SJCRH30 (cell line): ENCODE measurements around the gene MGMT. TPM values are rescaled to one million over a fixed set of nuclear protein-coding genes. Genes with fewer than 3 reads are reported as not detected.

Experiments
- DNase-seq, 2 experiments: peaks; one replicate each; pipeline ENCODE4 v3.0.0-alpha.2; 2015 to 2020
- H3K27ac ChIP-seq: fragments of 250-450 bp; sonication (Bioruptor Pico); 2 replicates; pipeline ENCODE4 v1.5.1; 2020; ENCODE audit warnings: mild to moderate bottlenecking, moderate library complexity
- H3K27me3 ChIP-seq: fragments of 250-450 bp; sonication (Bioruptor Pico); 2 replicates; pipeline ENCODE4 v1.5.1; 2020; ENCODE audit warnings: mild to moderate bottlenecking, moderate library complexity
- H3K36me3 ChIP-seq: fragments of 250-450 bp; sonication (Bioruptor Pico); 2 replicates; pipeline ENCODE4 v1.5.1; 2020; ENCODE audit warnings: mild to moderate bottlenecking, moderate library complexity
- H3K4me1 ChIP-seq: fragments of 250-450 bp; sonication (Bioruptor Pico); 2 replicates; pipeline ENCODE4 v1.5.1; 2020; ENCODE audit warnings: mild to moderate bottlenecking, moderate library complexity
- H3K4me3 ChIP-seq: fragments of 250-450 bp; sonication (Bioruptor Pico); 2 replicates; pipeline ENCODE4 v1.5.1; 2020; ENCODE audit warnings: mild to moderate bottlenecking, moderate library complexity
- H3K9me3 ChIP-seq: fragments of 250-450 bp; sonication (Bioruptor Pico); replicated peaks from 2 replicates; pipeline ENCODE4 v1.5.1; 2020; ENCODE audit warnings: mild to moderate bottlenecking, moderate library complexity
- total RNA-seq: library from RNA; depleted of rRNA; stranded (reverse); fragments of >200 nt; shearing (Covaris generic); gene quantifications from 2 replicates; pipeline ENCODE4 v1.2.3, GENCODE V29; 2014

MGMT gene
- total RNA-seq, 1 experiment from 2014 or later = 1.5 TPM

- DNase-seq = no peak
- Histone ChIP-seq H3K27me3 (no peaks in the 10 kb centered on the region), H3K4me1 (no peaks in the 10 kb centered on the region), H3K9me3 (no peaks in the 10 kb centered on the region), H3K36me3 (no peaks in the 10 kb centered on the region), H3K4me3 (no peak overlapping the region), H3K27ac (no peak overlapping the region)
Measured at GRCh38 chr10:129725890-129726631, 259.0 kb downstream of the MGMT start.

GRCh38 chr10:129727071-129727470 lies 260.0 kb downstream of the MGMT start:
- Histone ChIP-seq H3K9me3 (no peaks in the 10 kb centered on the region), H3K36me3 (no peaks in the 10 kb centered on the region), H3K27ac (no peak overlapping the region), H3K4me1 (no peaks in the 10 kb centered on the region), H3K4me3 (no peak overlapping the region), H3K27me3 (no peaks in the 10 kb centered on the region)
- no peak for DNase-seq

GRCh38 chr10:129727495-129727894 lies 260.5 kb downstream of the MGMT start:
- Histone ChIP-seq H3K4me1 (no peaks in the 10 kb centered on the region), H3K27ac (no peak overlapping the region), H3K4me3 (no peak overlapping the region), H3K36me3 (no peaks in the 10 kb centered on the region), H3K9me3 (no peaks in the 10 kb centered on the region), H3K27me3 (no peaks in the 10 kb centered on the region)
- no peak for DNase-seq

GRCh38 chr10:129728246-129728820 lies 261.3 kb downstream of the MGMT start:
- no peaks in the 10 kb centered on the region for H3K9me3 ChIP-seq
- no peak overlapping the region for H3K4me3 ChIP-seq
- no peaks in the 10 kb centered on the region for H3K4me1 ChIP-seq
- H3K27me3 ChIP-seq = no peaks in the 10 kb centered on the region
- H3K36me3 ChIP-seq = no peaks in the 10 kb centered on the region
- H3K27ac ChIP-seq = no peak overlapping the region
- no peak for DNase-seq

GRCh38 chr10:129728905-129729795 lies 262.1 kb downstream of the MGMT start:
- Histone ChIP-seq H3K9me3 (no peaks in the 10 kb centered on the region), H3K27ac (no peak overlapping the region), H3K36me3 (no peaks in the 10 kb centered on the region), H3K4me1 (no peaks in the 10 kb centered on the region), H3K4me3 (no peak overlapping the region), H3K27me3 (no peaks in the 10 kb centered on the region)
- no peak for DNase-seq

GRCh38 chr10:129730272-129730992 lies 263.4 kb downstream of the MGMT start:
- Histone ChIP-seq H3K36me3 (no peaks in the 10 kb centered on the region), H3K27me3 (no peaks in the 10 kb centered on the region), H3K4me3 (no peak overlapping the region), H3K4me1 (no peaks in the 10 kb centered on the region), H3K9me3 (no peaks in the 10 kb centered on the region), H3K27ac (no peak overlapping the region)
- no peak for DNase-seq

- Histone ChIP-seq H3K36me3 (no peaks in the 10 kb centered on the region), H3K9me3 (no peaks in the 10 kb centered on the region), H3K27me3 (no peaks in the 10 kb centered on the region), H3K4me1 (no peaks in the 10 kb centered on the region), H3K27ac (no peak overlapping the region), H3K4me3 (no peak overlapping the region)
- DNase-seq = no peak
Measured at GRCh38 chr10:129730993-129731325, 263.9 kb downstream of the MGMT start.

GRCh38 chr10:129740532-129741279 lies 273.7 kb downstream of the MGMT start:
- H3K4me3 ChIP-seq = no peak overlapping the region
- no peaks in the 10 kb centered on the region for H3K9me3 ChIP-seq
- no peak for DNase-seq
- no peaks in the 10 kb centered on the region for H3K4me1 ChIP-seq
- no peak overlapping the region for H3K27ac ChIP-seq
- H3K27me3 ChIP-seq = no peaks in the 10 kb centered on the region
- H3K36me3 ChIP-seq = no peaks in the 10 kb centered on the region

GRCh38 chr10:129741280-129741977 lies 274.4 kb downstream of the MGMT start:
- DNase-seq = no peak
- Histone ChIP-seq H3K27ac (no peak overlapping the region), H3K9me3 (no peaks in the 10 kb centered on the region), H3K4me3 (no peak overlapping the region), H3K36me3 (no peaks in the 10 kb centered on the region), H3K27me3 (no peaks in the 10 kb centered on the region), H3K4me1 (no peaks in the 10 kb centered on the region)

GRCh38 chr10:129741978-129742741 lies 275.1 kb downstream of the MGMT start:
- no peak overlapping the region for H3K4me3 ChIP-seq
- H3K27me3 ChIP-seq = no peaks in the 10 kb centered on the region
- no peak overlapping the region for H3K27ac ChIP-seq
- no peaks in the 10 kb centered on the region for H3K4me1 ChIP-seq
- H3K36me3 ChIP-seq = no peaks in the 10 kb centered on the region
- no peaks in the 10 kb centered on the region for H3K9me3 ChIP-seq
- DNase-seq = no peak

- H3K27me3 ChIP-seq = no peaks in the 10 kb centered on the region
Measured at GRCh38 chr10:129742742-129743550, 275.9 kb downstream of the MGMT start.

GRCh38 chr10:129743738-129744133 lies 276.7 kb downstream of the MGMT start:
- DNase-seq = no peak
- no peaks in the 10 kb centered on the region for H3K36me3 ChIP-seq

More at GRCh38 chr10:129742742-129743550, 275.9 kb downstream of the MGMT start:
- H3K36me3 ChIP-seq = no peaks in the 10 kb centered on the region
- no peak for DNase-seq
- no peak overlapping the region for H3K4me3 ChIP-seq
- no peaks in the 10 kb centered on the region for H3K4me1 ChIP-seq
- no peak overlapping the region for H3K27ac ChIP-seq
- no peaks in the 10 kb centered on the region for H3K9me3 ChIP-seq

More at GRCh38 chr10:129743738-129744133, 276.7 kb downstream of the MGMT start:
- Histone ChIP-seq H3K9me3 (no peaks in the 10 kb centered on the region), H3K27me3 (no peaks in the 10 kb centered on the region), H3K27ac (no peak overlapping the region), H3K4me3 (no peak overlapping the region), H3K4me1 (no peaks in the 10 kb centered on the region)
